Measurements from ENCODE around the gene USH2A. TPM values are rescaled to one million over a fixed set of nuclear protein-coding genes. Genes with fewer than 3 reads are reported as not detected.

The USH2A gene
- total and polyA plus RNA-seq, 7 donors, result under 0.01 to 0.32 (median 0.30) TPM; not detected in 4

DNA sequence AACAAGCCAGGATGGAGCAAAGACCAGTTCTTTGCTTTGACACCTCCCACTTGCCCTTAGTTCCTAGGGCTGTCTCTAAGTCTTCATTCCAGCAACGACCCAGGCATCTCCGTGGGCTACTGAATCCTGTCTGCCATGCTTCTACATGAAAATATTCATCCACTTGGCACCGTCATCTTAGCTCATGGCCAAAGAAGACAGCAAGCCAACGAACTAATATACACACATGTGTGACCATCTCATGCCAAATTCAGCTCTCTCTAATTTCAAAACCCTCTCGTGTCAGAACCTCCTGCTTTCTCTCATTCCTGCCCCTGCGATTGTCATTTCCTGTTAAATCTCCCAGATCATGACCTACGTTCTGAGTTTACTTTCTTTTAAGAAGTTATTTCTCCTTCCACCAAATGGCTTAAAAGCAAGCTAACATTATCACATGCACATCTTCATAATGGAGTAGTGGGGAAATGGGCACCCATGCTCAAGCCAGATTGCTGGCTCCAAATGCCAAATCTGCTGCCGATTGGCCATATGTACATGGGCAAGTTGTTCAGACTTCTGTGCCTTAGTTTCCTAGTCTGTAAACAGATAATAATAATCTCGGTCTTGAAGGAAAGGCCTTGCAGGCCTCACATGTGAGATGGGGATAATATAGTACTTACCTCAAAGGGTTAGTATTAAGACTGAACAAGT is 373.4 kb downstream of the USH2A start:
- intact Hi-C loops (cut with DNase I), result no loop called here
- Histone ChIP-seq H3K27ac (no peak overlapping the region), H3K4me3 (no peak overlapping the region), H3K4me1 (no peaks in the 10 kb centered on the region), H3K27me3 (ENCODE audit: insufficient read depth in 3 of 3, low read length in 2 of 3) (peaks cover 0 to 2% (median 0%) of the 10 kb centered on the region in 3 donors), H3K9me3 (no peaks in the 10 kb centered on the region), H3K36me3 (ENCODE audit: insufficient read depth in 1 of 2, low read depth in 1 of 2) (no peaks in the 10 kb centered on the region)
- TF ChIP-seq, protein P1, sequence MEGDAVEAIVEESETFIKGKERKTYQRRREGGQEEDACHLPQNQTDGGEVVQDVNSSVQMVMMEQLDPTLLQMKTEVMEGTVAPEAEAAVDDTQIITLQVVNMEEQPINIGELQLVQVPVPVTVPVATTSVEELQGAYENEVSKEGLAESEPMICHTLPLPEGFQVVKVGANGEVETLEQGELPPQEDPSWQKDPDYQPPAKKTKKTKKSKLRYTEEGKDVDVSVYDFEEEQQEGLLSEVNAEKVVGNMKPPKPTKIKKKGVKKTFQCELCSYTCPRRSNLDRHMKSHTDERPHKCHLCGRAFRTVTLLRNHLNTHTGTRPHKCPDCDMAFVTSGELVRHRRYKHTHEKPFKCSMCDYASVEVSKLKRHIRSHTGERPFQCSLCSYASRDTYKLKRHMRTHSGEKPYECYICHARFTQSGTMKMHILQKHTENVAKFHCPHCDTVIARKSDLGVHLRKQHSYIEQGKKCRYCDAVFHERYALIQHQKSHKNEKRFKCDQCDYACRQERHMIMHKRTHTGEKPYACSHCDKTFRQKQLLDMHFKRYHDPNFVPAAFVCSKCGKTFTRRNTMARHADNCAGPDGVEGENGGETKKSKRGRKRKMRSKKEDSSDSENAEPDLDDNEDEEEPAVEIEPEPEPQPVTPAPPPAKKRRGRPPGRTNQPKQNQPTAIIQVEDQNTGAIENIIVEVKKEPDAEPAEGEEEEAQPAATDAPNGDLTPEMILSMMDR (IDR thresholded peaks at IDR 0.05), result no peak
- ATAC-seq (no peak), DNase-seq (no peak)
- 27 to 35% (median 30%) methylated on average over 9 of the region's 9 CpGs for WGBS, 3 donors

DNA sequence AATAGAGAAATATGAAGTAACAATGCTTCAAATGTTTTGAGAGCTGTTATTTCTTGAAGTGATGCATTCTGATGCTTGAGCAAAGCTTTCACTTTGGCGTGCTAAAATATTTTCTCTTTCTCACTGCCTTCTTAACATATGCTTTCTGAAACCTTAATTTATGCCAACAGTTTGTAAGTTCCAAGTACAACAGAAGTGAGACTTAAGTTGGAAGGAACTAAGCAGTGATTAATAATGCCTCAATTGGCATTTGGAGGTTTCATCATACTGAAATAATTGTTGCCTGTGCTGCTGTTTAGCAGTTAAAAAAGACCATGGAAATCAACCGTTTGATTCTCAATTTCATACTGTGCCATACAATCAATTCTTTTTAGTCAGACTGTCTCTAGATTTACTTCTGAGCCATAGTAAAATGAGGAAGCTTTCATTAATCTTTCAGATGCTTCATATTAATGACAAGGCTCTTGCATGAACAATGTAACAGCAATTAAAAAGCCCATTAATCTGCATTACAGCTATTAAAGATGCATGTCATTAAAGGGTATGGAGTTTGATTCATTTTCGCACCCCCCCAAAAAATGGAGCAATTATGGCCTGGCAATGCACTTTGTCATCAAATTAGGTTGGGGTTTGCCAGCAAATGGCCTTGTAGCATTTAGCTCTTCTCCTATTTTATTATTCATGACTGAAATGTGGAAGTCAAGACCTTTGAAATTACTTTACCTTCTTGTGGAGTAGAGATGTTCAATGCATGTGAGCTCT is 375.3 kb downstream of the USH2A start:
- 45 to 52% (median 50%) methylated on average over 3 of the region's 3 CpGs for WGBS, 3 donors

DNA sequence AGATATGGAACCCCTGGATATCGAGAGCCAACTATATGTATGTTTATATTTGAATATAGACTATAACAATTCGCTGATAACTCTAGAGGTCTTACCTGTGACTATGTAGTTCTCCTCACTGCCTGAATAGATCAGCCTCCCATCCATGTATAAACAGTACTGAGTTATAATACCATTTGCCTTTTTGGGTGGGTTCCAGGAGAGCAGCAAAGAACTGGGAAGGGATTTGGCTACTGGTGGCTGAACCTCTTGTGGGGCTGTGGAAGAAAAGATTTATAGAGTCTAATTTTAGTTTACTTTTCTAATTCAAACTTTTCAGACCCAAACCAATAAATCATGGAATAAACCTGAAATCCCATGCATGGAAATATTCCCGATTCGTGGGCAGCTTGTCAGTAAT is 376.9 kb downstream of the USH2A start:
- H3K27ac ChIP-seq, result no peak overlapping the region
- no peak for DNase-seq

More for the DNA sequence above, 375.3 kb downstream of the USH2A start:
- ATAC-seq (no peak), DNase-seq (no peak)
- H3K9me3 ChIP-seq, result no peaks in the 10 kb centered on the region
- intact Hi-C loops (cut with DNase I), result no loop called here
- no peak overlapping the region for H3K4me3 ChIP-seq
- TF ChIP-seq, protein P1 (IDR thresholded peaks at IDR 0.05), result no peak
- H3K27ac ChIP-seq, result no peak overlapping the region
- no peaks in the 10 kb centered on the region for H3K36me3 ChIP-seq (ENCODE audit: insufficient read depth in 1 of 2, low read depth in 1 of 2)
- no peaks in the 10 kb centered on the region for H3K4me1 ChIP-seq
- H3K27me3 ChIP-seq (ENCODE audit: insufficient read depth in 3 of 3, low read length in 2 of 3), result peaks cover 0 to 2% (median 0%) of the 10 kb centered on the region in 3 donors

DNA sequence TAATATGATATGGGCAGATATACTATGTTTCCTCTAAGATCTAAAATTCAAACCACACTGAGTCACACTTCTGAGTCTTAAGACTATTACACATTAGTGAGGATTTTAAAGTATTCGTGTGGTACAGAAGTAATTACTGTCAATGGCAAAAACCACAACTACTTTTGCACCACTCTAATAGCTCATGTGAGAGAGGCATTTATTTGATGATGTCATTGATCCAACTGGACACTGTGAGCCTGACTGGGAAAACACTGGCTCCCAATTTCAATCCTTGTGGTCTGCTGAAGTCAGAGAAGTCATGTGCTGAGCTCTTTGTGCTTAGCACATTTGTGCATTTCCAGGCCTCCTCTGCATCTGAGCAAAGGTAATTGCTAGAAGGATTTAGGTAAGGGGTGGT is 377.8 kb downstream of the USH2A start:
- Histone ChIP-seq H3K9me3 (no peaks in the 10 kb centered on the region), H3K4me1 (no peaks in the 10 kb centered on the region), H3K27me3 (ENCODE audit: insufficient read depth in 3 of 3, low read length in 2 of 3) (peaks cover 0 to 2% (median 0%) of the 10 kb centered on the region in 3 donors), H3K4me3 (no peak overlapping the region), H3K36me3 (ENCODE audit: insufficient read depth in 1 of 2, low read depth in 1 of 2) (no peaks in the 10 kb centered on the region), H3K27ac (no peak overlapping the region)
- intact Hi-C loops (cut with DNase I), result no loop called here
- no peak for DNase-seq
- TF ChIP-seq, protein P1 (IDR thresholded peaks at IDR 0.05), result no peak
- ATAC-seq, result no peak
- WGBS, 3 donors, result 78 to 98% (median 88%) methylated on average over 1 of the region's 1 CpG

More for the DNA sequence above, 376.9 kb downstream of the USH2A start:
- H3K4me3 ChIP-seq, result no peak overlapping the region
- no peak for ATAC-seq
- intact Hi-C loops (cut with DNase I), result no loop called here
- H3K4me1 ChIP-seq, result no peaks in the 10 kb centered on the region
- H3K36me3 ChIP-seq (ENCODE audit: insufficient read depth in 1 of 2, low read depth in 1 of 2), result no peaks in the 10 kb centered on the region
- 78 to 80% (median 78%) methylated on average over 4 of the region's 4 CpGs for WGBS, 3 donors
- TF ChIP-seq, protein P1 (IDR thresholded peaks at IDR 0.05), result no peak
- peaks cover 0 to 2% (median 0%) of the 10 kb centered on the region in 3 donors for H3K27me3 ChIP-seq (ENCODE audit: insufficient read depth in 3 of 3, low read length in 2 of 3)
- no peaks in the 10 kb centered on the region for H3K9me3 ChIP-seq
